Breast epithelium (tissue), 3 donors: ENCODE results near the gene CPED1.

Experiments
- CTCF ChIP-seq, 3 donors: fragments of 450-650 bp; IDR thresholded peaks; one replicate each; pipeline ENCODE4 v1.5.1; 2016 to 2017; ENCODE audit warnings: antibody characterized with exemption in 3 of 3, mild to moderate bottlenecking in 3 of 3, moderate library complexity in 3 of 3
- POLR2A ChIP-seq: fragments of 450-650 bp; IDR thresholded peaks from one replicate; pipeline ENCODE4 v1.6.1; 2016; ENCODE audit warnings: antibody characterized with exemption, mild to moderate bottlenecking, moderate library complexity
- POLR2AphosphoS5 ChIP-seq, 3 donors: sonication (generic); formaldehyde crosslinking; IDR thresholded peaks; one replicate each; pipeline ENCODE4 v1.6.1; 2017; ENCODE audit warnings: antibody characterized with exemption in 3 of 3

GRCh38 chr7:121244120-121244870 lies 255.8 kb downstream of the CPED1 start:
- TF ChIP-seq CTCF (IDR thresholded peaks at IDR 0.05) (no peak), POLR2AphosphoS5 (IDR thresholded peaks at IDR 0.05) (no peak), POLR2A (no peak)
